HEK293T (cell line): ENCODE measurements around the gene TEX264.

Experiments used
- CTCF ChIA-PET: fragments of 350-600 bp; formaldehyde crosslinking; extraction: SDS; loops from one replicate; lab custom pipeline; 2021; ENCODE audit warnings: antibody characterized with exemption, inconsistent platforms; lab: Yijun Ruan, JAX
- POLR2A ChIA-PET: fragments of 350-600 bp; formaldehyde crosslinking; extraction: SDS; loops from one replicate; lab custom pipeline; 2020; ENCODE audit warnings: antibody characterized with exemption, inconsistent platforms; lab: Yijun Ruan, JAX
- DNase-seq: peaks from one replicate; pipeline ENCODE4 v3.0.0; 2012; ENCODE audit warnings: mixed read lengths; ENCODE audit errors: extremely low spot score
- ARNT ChIP-seq: fragments of 450-650 bp; IDR thresholded peaks from 2 replicates; pipeline ENCODE4 v1.6.1; 2017; ENCODE audit warnings: mild to moderate bottlenecking
- BHLHE40 ChIP-seq: fragments of 450-650 bp; IDR thresholded peaks from 2 replicates; pipeline ENCODE4 v1.6.1; 2016; ENCODE audit warnings: mild to moderate bottlenecking, moderate library complexity, borderline replicate concordance
- CTBP1 ChIP-seq: fragments of 450-650 bp; IDR thresholded peaks from 2 replicates; pipeline ENCODE4 v1.6.1; 2016; ENCODE audit warnings: borderline replicate concordance
- ELF4 ChIP-seq: fragments of 450-650 bp; IDR thresholded peaks from 2 replicates; pipeline ENCODE4 v1.6.1; 2017; ENCODE audit warnings: antibody characterized with exemption
- FOXA1 ChIP-seq: fragments of 450-650 bp; IDR thresholded peaks from 2 replicates; pipeline ENCODE4 v1.6.1; 2016; ENCODE audit warnings: mild to moderate bottlenecking
- FOXK2 ChIP-seq: fragments of 450-650 bp; IDR thresholded peaks from 2 replicates; pipeline ENCODE4 v1.6.1; 2016; ENCODE audit warnings: mild to moderate bottlenecking
- FOXM1 ChIP-seq: fragments of 450-650 bp; IDR thresholded peaks from 2 replicates; pipeline ENCODE4 v1.6.1; 2017; ENCODE audit warnings: mild to moderate bottlenecking, borderline replicate concordance
- HDGF ChIP-seq: fragments of 450-650 bp; IDR thresholded peaks from 2 replicates; pipeline ENCODE4 v1.6.1; 2017; ENCODE audit warnings: antibody characterized with exemption, borderline replicate concordance
- L3MBTL2 ChIP-seq: fragments of 450-650 bp; conservative IDR thresholded peaks from 2 replicates; pipeline ENCODE4 v1.6.1; 2016; ENCODE audit warnings: mild to moderate bottlenecking
- LEF1 ChIP-seq: fragments of 450-650 bp; IDR thresholded peaks from 2 replicates; pipeline ENCODE4 v1.6.1; 2017; ENCODE audit warnings: mild to moderate bottlenecking, borderline replicate concordance
- NFRKB ChIP-seq: fragments of 450-650 bp; IDR thresholded peaks from 2 replicates; pipeline ENCODE4 v1.6.1; 2016; ENCODE audit warnings: mild to moderate bottlenecking, moderate library complexity
- SP1 ChIP-seq: fragments of 450-650 bp; IDR thresholded peaks from 2 replicates; pipeline ENCODE4 v1.6.1; 2017
- SUZ12 ChIP-seq: fragments of 450-650 bp; IDR thresholded peaks from 2 replicates; pipeline ENCODE4 v1.6.1; 2016; ENCODE audit warnings: mild to moderate bottlenecking
- TARDBP ChIP-seq: fragments of 450-650 bp; IDR thresholded peaks from 2 replicates; pipeline ENCODE4 v1.6.1; 2016
- ZNF384 ChIP-seq: fragments of 450-650 bp; IDR thresholded peaks from 2 replicates; pipeline ENCODE4 v1.6.1; 2016
- TF ChIP-seq, protein P1 (sequence below): fragments of 450-650 bp; IDR thresholded peaks from 2 replicates; pipeline ENCODE4 v1.6.1; 2016

The TEX264 gene, protein sequence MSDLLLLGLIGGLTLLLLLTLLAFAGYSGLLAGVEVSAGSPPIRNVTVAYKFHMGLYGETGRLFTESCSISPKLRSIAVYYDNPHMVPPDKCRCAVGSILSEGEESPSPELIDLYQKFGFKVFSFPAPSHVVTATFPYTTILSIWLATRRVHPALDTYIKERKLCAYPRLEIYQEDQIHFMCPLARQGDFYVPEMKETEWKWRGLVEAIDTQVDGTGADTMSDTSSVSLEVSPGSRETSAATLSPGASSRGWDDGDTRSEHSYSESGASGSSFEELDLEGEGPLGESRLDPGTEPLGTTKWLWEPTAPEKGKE

DNA sequence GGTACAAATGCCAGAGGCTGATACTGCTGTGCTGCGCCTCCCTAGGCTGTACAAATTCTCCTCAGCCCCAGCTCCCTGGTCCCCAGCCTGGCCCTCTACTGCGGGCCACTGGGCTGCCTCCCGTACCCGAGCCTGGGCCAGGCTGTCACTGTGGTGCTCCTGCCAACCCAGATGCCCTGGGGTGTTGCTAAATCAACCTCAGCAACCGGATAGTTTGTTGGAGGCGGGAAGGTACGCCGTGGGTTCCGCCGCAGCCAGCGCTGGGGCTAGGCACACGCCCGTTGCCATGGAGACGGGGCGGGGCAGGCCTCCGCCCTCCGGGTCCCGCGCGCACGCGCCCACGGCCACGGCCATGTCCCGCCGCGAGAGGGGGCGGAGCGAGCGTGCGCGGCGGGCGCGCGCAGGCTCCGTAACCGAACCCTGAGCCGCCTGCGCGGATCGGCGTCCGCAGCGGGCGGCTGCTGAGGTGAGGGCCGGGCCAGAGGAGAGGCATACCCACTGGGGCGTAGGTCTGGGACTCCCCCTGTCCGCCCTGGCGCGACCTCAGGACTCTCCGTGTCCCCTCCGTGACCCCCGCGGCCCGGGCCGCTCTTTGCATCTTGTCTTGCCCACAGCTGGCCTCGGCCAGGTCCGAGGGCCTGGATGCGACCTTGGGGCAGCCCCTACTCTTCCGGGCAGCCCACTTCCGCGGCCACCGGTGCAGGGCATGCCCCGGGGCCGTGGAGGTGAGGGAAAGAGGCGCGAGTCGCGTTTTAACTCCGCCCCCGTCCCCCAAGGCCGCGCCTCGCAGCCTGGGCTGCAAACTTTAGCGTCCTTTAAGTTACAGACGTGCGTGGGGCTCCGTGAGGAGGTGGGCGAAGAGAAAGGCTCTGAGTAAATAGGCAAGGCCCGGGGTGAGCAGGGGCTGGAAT, at the start of gene TEX264:
TEX264 (plus strand) TSS at position 430 of the 911 bp plus-strand sequence. CDS start 3,053 bp downstream, outside the sequence.
- DNase-seq: peak; percentile 96
- TF ChIP-seq TARDBP (peak; percentile 56; the same call in 1 of the 2 replicates), HDGF (0 out of 2 replicates have a peak, but pooled peaks have one; percentile 27), L3MBTL2 (peak; percentile 54; the same call in 1 of the 2 replicates), ARNT (no peak), LEF1 (peak; percentile 70)
- POLR2A ChIA-PET: interaction anchor here (1.2 to 6.8 kb wide), 5 partner anchors 8 to 171 kb away, joined by 3 to 75 read pairs (median 5); partner anchors contain the start of gene DCAF1
- CTCF ChIA-PET: interaction anchor here (2.7 to 3.5 kb wide), 3 partner anchors 11 to 170 kb away, joined by 12 to 53 read pairs (median 13); partner anchors contain the start of gene DCAF1

DNA sequence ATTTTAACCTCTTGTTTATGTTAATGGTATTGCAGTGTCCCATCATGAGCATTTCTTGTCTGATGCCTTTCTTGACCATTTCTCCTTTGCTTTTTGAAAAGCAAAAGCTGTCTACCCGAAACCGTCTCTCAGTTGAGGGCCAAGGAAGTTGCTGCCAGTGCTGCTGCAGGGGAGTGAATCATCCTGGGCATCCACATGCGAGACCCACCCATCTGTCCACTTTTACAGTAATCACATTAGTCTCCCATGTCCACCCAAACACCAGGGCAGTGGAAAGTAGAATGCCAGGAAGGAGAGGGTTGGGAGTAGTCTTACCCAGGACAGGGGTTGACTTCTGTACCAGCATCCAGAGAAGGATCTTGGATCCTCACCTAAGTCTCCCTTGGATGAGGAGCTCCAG, 48.6 kb upstream of the TEX264 start:
- ChIA-PET CTCF (no interaction called here), POLR2A (no interaction called here)
- no peak for TF ChIP-seq ZNF384
- TF ChIP-seq BHLHE40: no peak
- no peak for TF ChIP-seq LEF1
- TF ChIP-seq NFRKB: no peak
- TF ChIP-seq HDGF: no peak
- TF ChIP-seq FOXA1: no peak
- no peak for TF ChIP-seq SP1
- no peak for TF ChIP-seq ELF4
- TF ChIP-seq FOXK2: no peak
- no peak for TF ChIP-seq TARDBP
- no peak for TF ChIP-seq FOXM1
- no peak for TF ChIP-seq L3MBTL2
- DNase-seq: no peak

DNA sequence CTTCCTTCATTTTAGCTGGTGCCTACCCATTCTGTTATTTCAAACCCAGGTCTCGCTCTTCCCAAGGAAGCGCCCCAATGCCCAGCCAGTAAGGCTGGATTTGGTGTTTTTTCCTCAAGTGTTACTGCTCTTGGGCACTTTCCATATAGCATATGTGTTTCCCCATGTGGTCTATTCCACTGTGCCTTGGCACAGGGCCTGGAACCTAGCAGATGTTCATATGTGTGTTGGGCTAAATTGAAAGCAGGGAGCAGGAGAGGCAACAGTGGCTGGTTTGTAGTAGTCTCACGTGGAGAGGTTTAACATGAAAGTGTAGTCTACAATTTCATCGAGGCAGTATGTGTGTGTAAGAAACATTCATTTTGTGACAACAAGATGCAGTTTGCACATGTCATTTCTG, 48.2 kb upstream of the TEX264 start:
- CTCF ChIA-PET: no interaction called here
- TF ChIP-seq BHLHE40: no peak
- no peak for TF ChIP-seq ARNT
- TF ChIP-seq FOXM1: no peak
- TF ChIP-seq CTBP1: no peak
- no peak for TF ChIP-seq FOXK2
- TF ChIP-seq, protein P1, sequence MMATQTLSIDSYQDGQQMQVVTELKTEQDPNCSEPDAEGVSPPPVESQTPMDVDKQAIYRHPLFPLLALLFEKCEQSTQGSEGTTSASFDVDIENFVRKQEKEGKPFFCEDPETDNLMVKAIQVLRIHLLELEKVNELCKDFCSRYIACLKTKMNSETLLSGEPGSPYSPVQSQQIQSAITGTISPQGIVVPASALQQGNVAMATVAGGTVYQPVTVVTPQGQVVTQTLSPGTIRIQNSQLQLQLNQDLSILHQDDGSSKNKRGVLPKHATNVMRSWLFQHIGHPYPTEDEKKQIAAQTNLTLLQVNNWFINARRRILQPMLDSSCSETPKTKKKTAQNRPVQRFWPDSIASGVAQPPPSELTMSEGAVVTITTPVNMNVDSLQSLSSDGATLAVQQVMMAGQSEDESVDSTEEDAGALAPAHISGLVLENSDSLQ: no peak
- TF ChIP-seq SP1: no peak
- TF ChIP-seq FOXA1: no peak
- TF ChIP-seq NFRKB: no peak
- TF ChIP-seq ZNF384: no peak
- TF ChIP-seq L3MBTL2: no peak
- no peak for TF ChIP-seq HDGF
- no peak for TF ChIP-seq LEF1
- no peak for TF ChIP-seq SUZ12
- no peak for TF ChIP-seq ELF4
- no peak for TF ChIP-seq TARDBP
- POLR2A ChIA-PET: no interaction called here
- DNase-seq: no peak

DNA sequence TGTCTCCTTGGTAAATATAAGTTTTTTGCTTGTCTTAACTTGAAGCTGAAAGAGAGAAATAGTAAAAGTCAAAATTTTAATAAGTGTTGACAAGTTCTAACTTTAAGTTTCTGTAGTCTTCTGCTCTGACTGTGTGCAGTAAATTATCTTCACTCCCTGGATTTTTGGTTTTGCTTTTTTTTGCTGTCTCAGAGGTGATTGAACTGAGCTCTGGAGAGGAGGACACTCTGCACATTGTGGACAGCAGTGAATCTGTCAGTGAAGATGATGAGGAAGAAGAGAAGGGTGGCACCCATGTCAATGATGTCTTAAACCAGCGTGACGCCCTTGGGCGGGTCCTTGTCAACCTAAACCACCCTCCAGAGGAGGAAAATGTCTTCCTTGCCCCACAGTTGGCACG, 40.5 kb upstream of the TEX264 start:
- POLR2A ChIA-PET: no interaction called here
- no peak for TF ChIP-seq SP1
- TF ChIP-seq SUZ12: no peak
- no peak for TF ChIP-seq FOXA1
- no peak for TF ChIP-seq NFRKB
- TF ChIP-seq ELF4: no peak
- TF ChIP-seq ZNF384: no peak
- no peak for TF ChIP-seq L3MBTL2
- no peak for TF ChIP-seq TARDBP
- no peak for TF ChIP-seq CTBP1
- CTCF ChIA-PET: no interaction called here
- no peak for DNase-seq

DNA sequence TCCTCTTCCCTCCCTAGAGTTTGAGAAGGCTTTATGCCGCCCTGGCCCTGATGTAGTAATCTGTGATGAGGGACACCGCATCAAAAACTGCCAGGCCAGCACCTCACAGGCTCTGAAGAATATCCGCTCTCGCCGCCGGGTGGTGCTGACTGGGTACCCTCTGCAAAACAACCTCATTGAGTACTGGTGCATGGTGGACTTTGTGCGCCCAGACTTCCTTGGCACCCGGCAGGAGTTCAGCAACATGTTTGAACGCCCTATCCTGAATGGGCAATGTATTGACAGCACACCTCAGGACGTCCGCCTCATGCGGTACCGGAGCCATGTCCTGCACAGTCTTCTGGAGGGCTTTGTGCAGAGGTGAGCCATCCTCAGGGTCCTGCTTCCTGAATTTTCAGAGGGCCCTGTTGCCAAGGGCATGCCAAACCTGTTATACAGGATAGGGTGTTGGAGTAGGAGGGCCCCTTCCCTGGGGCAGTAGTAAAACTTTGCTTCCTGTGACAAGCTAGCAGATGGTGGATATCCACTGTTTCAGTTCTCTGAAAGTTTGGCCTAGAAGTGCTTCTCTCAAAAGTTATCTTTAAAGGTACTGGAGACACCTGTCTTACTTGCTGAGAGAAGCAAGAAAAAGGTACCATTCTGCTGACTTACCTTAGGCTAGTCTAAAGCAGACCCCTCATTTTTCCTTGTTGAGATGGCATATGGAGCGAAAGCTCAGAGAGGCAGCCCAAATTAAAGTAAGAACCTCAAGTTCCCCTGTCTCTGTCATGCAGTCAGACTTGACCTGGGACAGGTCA, 33.7 kb upstream of the TEX264 start:
- no peak for TF ChIP-seq L3MBTL2
- no peak for TF ChIP-seq BHLHE40
- no peak for TF ChIP-seq LEF1
- TF ChIP-seq ZNF384: no peak
- TF ChIP-seq, protein P1: no peak
- no peak for TF ChIP-seq CTBP1
- no peak for TF ChIP-seq HDGF
- no peak for TF ChIP-seq FOXK2
- TF ChIP-seq ELF4: no peak
- TF ChIP-seq TARDBP: no peak
- TF ChIP-seq FOXA1: no peak
- no peak for TF ChIP-seq ARNT
- no peak for TF ChIP-seq NFRKB
- TF ChIP-seq FOXM1: no peak
- TF ChIP-seq SUZ12: no peak
- TF ChIP-seq SP1: no peak
- ChIA-PET POLR2A (interaction anchor here (1.0 kb wide), 1 partner anchor 134 kb away, joined by 3 read pairs; no protein-coding TSS in a partner anchor), CTCF (interaction anchor here (0.7 to 1.0 kb wide), 2 partner anchors 8 to 56 kb away, joined by 3 read pairs; no protein-coding TSS in a partner anchor)
- no peak for DNase-seq
